Right lobe of liver (tissue), 4 donors: ENCODE results near the gene CLASRP.

ENCODE experiments used
- POLR2A ChIP-seq: fragments of 450-650 bp; IDR thresholded peaks from one replicate; pipeline ENCODE4 v1.6.1; 2017; ENCODE audit warnings: antibody characterized with exemption, mild to moderate bottlenecking
- TF ChIP-seq, protein P1 (sequence below), 4 donors: fragments of 200-600 bp in 3 of 4; fragments of 450-650 bp in 1 of 4; IDR thresholded peaks; one replicate each; pipeline versions ENCODE4 v1.5.1 to v1.8.0; 2016 to 2022; ENCODE audit warnings: antibody characterized with exemption in 4 of 4, mild to moderate bottlenecking in 2 of 4
- donor health status: DM: no; HTN: no; CAD: no.
- donor health status: DM: no; HTN: no; CAD: no.
- donor health status: DM: no; HTN: yes; CAD: no.

- TF ChIP-seq, protein P1, sequence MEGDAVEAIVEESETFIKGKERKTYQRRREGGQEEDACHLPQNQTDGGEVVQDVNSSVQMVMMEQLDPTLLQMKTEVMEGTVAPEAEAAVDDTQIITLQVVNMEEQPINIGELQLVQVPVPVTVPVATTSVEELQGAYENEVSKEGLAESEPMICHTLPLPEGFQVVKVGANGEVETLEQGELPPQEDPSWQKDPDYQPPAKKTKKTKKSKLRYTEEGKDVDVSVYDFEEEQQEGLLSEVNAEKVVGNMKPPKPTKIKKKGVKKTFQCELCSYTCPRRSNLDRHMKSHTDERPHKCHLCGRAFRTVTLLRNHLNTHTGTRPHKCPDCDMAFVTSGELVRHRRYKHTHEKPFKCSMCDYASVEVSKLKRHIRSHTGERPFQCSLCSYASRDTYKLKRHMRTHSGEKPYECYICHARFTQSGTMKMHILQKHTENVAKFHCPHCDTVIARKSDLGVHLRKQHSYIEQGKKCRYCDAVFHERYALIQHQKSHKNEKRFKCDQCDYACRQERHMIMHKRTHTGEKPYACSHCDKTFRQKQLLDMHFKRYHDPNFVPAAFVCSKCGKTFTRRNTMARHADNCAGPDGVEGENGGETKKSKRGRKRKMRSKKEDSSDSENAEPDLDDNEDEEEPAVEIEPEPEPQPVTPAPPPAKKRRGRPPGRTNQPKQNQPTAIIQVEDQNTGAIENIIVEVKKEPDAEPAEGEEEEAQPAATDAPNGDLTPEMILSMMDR (IDR thresholded peaks at IDR 0.05), result no peak
- no peak for TF ChIP-seq POLR2A
Observed at GRCh38 chr19:45094137-45094536, 55.3 kb downstream of the CLASRP start.
